Measurements from ENCODE around the gene GABRB2. TPM values are rescaled to one million over a fixed set of nuclear protein-coding genes. Genes with fewer than 3 reads are reported as not detected.

GABRB2 gene
- total and polyA plus RNA-seq, 2 experiments from 2014 or later = 0.11 to 0.94 TPM

GRCh38 chr5:161442471-161442870 lies 104.1 kb downstream of the GABRB2 start:
- no peak for TF ChIP-seq EZH2phosphoT487 (IDR thresholded peaks at IDR 0.05; ENCODE audit: unreplicated experiment)
- TF ChIP-seq, protein P1, sequence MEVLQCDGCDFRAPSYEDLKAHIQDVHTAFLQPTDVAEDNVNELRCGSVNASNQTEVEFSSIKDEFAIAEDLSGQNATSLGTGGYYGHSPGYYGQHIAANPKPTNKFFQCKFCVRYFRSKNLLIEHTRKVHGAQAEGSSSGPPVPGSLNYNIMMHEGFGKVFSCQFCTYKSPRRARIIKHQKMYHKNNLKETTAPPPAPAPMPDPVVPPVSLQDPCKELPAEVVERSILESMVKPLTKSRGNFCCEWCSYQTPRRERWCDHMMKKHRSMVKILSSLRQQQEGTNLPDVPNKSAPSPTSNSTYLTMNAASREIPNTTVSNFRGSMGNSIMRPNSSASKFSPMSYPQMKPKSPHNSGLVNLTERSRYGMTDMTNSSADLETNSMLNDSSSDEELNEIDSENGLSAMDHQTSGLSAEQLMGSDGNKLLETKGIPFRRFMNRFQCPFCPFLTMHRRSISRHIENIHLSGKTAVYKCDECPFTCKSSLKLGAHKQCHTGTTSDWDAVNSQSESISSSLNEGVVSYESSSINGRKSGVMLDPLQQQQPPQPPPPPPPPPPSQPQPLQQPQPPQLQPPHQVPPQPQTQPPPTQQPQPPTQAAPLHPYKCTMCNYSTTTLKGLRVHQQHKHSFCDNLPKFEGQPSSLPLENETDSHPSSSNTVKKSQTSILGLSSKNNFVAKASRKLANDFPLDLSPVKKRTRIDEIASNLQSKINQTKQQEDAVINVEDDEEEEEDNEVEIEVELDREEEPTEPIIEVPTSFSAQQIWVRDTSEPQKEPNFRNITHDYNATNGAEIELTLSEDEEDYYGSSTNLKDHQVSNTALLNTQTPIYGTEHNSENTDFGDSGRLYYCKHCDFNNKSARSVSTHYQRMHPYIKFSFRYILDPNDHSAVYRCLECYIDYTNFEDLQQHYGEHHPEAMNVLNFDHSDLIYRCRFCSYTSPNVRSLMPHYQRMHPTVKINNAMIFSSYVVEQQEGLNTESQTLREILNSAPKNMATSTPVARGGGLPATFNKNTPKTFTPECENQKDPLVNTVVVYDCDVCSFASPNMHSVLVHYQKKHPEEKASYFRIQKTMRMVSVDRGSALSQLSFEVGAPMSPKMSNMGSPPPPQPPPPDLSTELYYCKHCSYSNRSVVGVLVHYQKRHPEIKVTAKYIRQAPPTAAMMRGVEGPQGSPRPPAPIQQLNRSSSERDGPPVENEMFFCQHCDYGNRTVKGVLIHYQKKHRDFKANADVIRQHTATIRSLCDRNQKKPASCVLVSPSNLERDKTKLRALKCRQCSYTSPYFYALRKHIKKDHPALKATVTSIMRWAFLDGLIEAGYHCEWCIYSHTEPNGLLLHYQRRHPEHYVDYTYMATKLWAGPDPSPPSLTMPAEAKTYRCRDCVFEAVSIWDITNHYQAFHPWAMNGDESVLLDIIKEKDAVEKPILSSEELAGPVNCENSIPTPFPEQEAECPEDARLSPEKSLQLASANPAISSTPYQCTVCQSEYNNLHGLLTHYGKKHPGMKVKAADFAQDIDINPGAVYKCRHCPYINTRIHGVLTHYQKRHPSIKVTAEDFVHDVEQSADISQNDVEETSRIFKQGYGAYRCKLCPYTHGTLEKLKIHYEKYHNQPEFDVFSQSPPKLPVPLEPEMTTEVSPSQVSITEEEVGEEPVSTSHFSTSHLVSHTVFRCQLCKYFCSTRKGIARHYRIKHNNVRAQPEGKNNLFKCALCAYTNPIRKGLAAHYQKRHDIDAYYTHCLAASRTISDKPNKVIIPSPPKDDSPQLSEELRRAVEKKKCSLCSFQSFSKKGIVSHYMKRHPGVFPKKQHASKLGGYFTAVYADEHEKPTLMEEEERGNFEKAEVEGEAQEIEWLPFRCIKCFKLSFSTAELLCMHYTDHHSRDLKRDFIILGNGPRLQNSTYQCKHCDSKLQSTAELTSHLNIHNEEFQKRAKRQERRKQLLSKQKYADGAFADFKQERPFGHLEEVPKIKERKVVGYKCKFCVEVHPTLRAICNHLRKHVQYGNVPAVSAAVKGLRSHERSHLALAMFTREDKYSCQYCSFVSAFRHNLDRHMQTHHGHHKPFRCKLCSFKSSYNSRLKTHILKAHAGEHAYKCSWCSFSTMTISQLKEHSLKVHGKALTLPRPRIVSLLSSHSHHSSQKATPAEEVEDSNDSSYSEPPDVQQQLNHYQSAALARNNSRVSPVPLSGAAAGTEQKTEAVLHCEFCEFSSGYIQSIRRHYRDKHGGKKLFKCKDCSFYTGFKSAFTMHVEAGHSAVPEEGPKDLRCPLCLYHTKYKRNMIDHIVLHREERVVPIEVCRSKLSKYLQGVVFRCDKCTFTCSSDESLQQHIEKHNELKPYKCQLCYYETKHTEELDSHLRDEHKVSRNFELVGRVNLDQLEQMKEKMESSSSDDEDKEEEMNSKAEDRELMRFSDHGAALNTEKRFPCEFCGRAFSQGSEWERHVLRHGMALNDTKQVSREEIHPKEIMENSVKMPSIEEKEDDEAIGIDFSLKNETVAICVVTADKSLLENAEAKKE (CRISPR knock-in tag; IDR thresholded peaks at IDR 0.05) = no peak
- no peak overlapping the region for H3K27ac ChIP-seq (ENCODE audit: low read depth)
- no peaks in the 10 kb centered on the region for H4K20me1 ChIP-seq (replicated peaks; ENCODE audit: insufficient read depth)
- no peaks in the 10 kb centered on the region for H3K27me3 ChIP-seq (ENCODE audit: insufficient read depth)
- no peaks in the 10 kb centered on the region for H3K79me2 ChIP-seq (replicated peaks; ENCODE audit: insufficient read depth)
- H2AFZ ChIP-seq = no peak overlapping the region
- no peaks in the 10 kb centered on the region for H3K36me3 ChIP-seq (ENCODE audit: insufficient read depth)
- H3K4me1 ChIP-seq (ENCODE audit: insufficient read depth) = peaks cover 3% of the 10 kb centered on the region; the same call in 1 of the 2 replicates
- H3K9me3 Mint-ChIP-seq = no peaks in the 10 kb centered on the region; the same call in 1 of the 3 replicates
- no peak overlapping the region for H3K4me2 ChIP-seq
- H3K4me3 Mint-ChIP-seq = no peak overlapping the region
- peaks cover 6% of the 10 kb centered on the region for H3K4me1 Mint-ChIP-seq
- H3K36me3 Mint-ChIP-seq (ENCODE audit: low read depth) = no peaks in the 10 kb centered on the region
- ATAC-seq = peak; percentile 72
- no peak overlapping the region for H3K4me3 ChIP-seq
- no peaks in the 10 kb centered on the region for H3K9me2 ChIP-seq (ENCODE audit: insufficient read depth)
- no peak overlapping the region for H3K27ac Mint-ChIP-seq
- H3F3A ChIP-seq (replicated peaks; ENCODE audit: low read depth) = no peaks in the 10 kb centered on the region
- peak; percentile 37 for DNase-seq (ENCODE audit: low spot score)
- peaks cover 1% of the 10 kb centered on the region for H3K27me3 Mint-ChIP-seq (ENCODE audit: insufficient read depth, low read depth, poor library complexity)

- Histone ChIP-seq H3K79me2 (replicated peaks; ENCODE audit: insufficient read depth) (no peaks in the 10 kb centered on the region), H3K9me2 (ENCODE audit: insufficient read depth) (no peaks in the 10 kb centered on the region), H3K4me2 (no peak overlapping the region), H3F3A (replicated peaks; ENCODE audit: low read depth) (no peaks in the 10 kb centered on the region), H3K27ac (ENCODE audit: low read depth) (no peak overlapping the region), H2AFZ (no peak overlapping the region), H4K20me1 (replicated peaks; ENCODE audit: insufficient read depth) (no peaks in the 10 kb centered on the region), H3K27me3 (ENCODE audit: insufficient read depth) (no peaks in the 10 kb centered on the region), H3K4me3 (no peak overlapping the region), H3K36me3 (ENCODE audit: insufficient read depth) (no peaks in the 10 kb centered on the region), H3K4me1 (ENCODE audit: insufficient read depth) (peaks cover 5% of the 10 kb centered on the region; the same call in 1 of the 2 replicates)
- Mint-ChIP-seq H3K4me1 (peaks cover 19% of the 10 kb centered on the region), H3K36me3 (ENCODE audit: low read depth) (no peaks in the 10 kb centered on the region), H3K27me3 (ENCODE audit: insufficient read depth, low read depth, poor library complexity) (no peaks in the 10 kb centered on the region), H3K4me3 (no peak overlapping the region), H3K9me3 (no peaks in the 10 kb centered on the region; the same call in 2 of the 3 replicates), H3K27ac (no peak overlapping the region)
- DNase-seq (ENCODE audit: low spot score) = no peak
- no peak for ATAC-seq
- TF ChIP-seq ETS1 (IDR thresholded peaks at IDR 0.05) (no peak), JUNB (IDR thresholded peaks at IDR 0.05; ENCODE audit: unreplicated experiment) (no peak), POLR2AphosphoS5 (IDR thresholded peaks at IDR 0.05; ENCODE audit: low read depth) (no peak), ZNF331 (CRISPR knock-in tag; IDR thresholded peaks at IDR 0.05; ENCODE audit: low read depth) (no peak), STAT1 (IDR thresholded peaks at IDR 0.05; ENCODE audit: unreplicated experiment) (no peak), REST (IDR thresholded peaks at IDR 0.05; ENCODE audit: unreplicated experiment) (no peak)
Measured at GRCh38 chr5:161432798-161433197, 113.7 kb downstream of the GABRB2 start.

All from GM23338 (cell line).